GM18873 (cell line): Measurements from ENCODE around the gene AGRP.
A peak's percentile ranks its signal among the peaks of the same experiment; 100 is the strongest.
"Not testable (repeated sequence)": the region's sequence is repeated elsewhere in the genome, so short reads cannot be mapped to it uniquely, and the experiment has no call there.

ENCODE experiments used
- ATAC-seq: cut with Tn5 transposase; IDR thresholded peaks from one replicate; pipeline ENCODE4 v1.9.1; 2021; ENCODE audit warnings: mild to moderate bottlenecking, moderate library complexity, moderate number of reproducible peaks; ENCODE audit not compliant: unreplicated experiment, low FRiP score

Gene AGRP

GRCh38 chr16:67504031-67505021 lies 21.0 kb upstream of the AGRP start:
- no peak for ATAC-seq

DNA sequence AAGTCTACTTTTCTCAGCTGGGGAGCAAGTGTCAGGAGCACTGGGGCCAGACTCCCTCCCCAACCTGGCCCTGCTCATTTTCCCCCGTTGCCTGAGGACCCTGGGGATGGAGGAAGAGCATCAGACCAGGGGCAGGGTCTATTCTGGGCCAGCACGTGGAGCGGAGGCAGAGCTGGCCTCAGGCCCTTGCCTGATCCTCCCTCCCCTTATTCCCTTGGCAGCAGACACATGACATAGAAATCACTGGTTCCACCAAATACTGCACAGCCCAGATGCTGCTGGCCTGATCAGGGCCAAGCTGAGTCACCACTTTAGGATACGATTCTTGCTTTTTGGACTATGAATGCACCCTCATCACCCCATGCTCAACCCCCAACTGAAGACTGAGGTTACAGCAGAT lies 15.8 kb upstream of the AGRP start:
- ATAC-seq: no peak

- no peak for ATAC-seq
These were observed 7.2 kb upstream of the AGRP start for GRCh38 chr16:67490335-67491096.

GRCh38 chr16:67489401-67490083 lies 6.2 kb upstream of the AGRP start:
- ATAC-seq: no peak

DNA sequence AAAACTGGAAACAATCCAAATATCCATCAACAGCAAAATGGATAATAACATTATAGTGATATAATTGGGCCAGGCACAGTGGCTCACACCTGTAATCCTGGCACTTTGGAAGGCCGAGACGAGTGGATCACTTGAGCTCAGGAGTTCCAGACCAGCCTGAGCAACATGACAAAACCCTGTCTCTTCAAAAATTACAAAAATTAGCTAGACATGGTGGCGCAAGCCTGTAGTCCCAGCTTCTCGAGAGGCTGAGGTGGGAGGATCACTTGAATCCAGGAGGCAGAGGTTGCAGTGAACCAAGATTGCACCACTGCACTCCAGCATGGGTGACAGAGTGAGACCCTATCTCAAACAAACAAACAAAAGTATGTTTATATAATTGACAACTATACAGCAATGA lies 4.2 kb upstream of the AGRP start:
- not testable (repeated sequence) for ATAC-seq

DNA sequence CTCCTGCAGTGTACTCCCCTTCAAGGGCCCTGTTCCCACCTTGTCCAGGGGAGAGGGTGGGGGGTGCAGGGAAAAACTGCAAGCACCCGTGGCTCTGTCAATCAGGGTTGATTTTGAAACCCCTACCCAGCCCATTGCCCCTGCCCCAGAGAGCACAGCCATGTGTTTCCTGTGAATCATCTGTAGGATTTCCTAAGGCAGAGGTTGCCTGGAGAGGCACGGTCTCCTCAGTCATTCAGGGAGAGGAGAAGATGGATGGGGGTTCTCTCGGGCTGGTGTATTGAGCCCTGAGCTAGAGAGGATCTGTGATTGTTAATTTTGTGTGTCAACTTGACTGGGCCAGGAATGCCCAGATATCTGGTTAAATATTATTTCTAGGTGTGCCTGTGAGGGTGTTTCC lies 3.5 kb upstream of the AGRP start:
- no peak for ATAC-seq

DNA sequence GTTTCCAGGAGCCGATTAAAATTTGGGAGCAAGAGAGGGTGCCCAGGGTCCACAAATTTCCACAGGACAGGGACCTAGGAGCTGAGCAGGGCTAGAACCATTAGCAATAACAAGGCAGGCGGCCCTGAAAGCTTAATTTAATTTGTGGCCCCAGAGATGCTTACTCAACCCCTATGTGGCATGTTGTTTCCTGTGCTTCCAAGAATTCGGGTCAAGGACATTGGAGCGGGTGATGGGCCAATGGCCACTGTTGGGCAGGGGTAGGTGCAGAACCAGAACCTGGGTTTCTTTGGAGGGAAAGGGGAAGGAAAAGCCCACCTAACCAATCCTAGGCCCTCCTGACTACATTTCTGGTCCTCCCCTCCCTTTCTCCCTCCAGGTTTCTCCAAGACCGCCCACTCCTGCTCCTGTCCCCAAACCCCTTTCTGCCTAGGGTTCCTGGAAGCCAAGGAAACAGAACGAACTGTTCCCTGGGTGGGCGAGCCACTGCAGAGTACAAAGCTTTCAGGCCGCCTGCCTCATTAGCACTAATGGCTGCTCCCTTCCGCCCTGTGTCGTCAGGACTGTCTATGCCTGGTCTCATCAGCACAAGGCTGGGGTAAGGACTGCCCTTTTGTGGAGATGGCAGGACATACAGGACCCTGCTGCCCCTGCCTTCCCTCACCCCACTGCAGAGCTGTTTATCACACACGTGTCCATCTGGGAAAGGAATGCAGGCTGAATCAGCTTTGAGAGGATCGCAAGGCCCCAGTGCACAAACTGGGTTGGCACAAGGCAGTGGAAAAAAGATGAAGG lies 581 bp upstream of the AGRP start:
- ATAC-seq: no peak

DNA sequence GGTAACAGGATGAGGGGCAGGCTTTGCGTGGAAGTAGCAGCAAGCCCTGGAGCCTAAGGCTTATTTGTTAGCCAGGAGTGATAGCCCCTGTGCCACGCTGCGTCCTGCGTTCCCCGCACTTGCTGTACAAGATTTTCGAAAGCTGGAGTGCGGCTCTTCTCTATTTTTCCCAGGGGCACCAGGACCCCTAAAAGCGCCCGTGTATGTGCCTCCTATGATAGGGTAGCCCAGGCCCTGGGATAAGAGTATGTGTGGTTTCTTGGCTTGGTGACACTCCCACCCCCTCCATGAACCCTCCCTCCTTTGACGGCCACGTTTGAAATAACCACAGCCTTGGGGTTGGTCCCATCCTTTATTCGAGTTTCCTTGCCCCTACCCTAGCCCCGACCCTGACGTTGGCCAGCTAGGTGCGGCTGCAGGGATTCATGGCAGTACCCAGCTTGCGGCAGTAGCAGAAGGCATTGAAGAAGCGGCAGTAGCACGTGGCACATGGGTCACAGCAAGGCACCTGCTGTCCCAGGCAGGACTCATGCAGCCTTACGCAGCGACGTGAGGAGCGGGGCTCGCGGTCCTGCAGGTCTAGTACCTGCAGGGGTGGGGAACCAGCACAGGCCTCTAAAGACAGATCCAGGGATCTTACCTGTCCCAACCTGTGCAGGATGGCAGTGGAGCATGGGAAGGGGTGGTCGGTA lies 968 bp downstream of the AGRP start:
- ATAC-seq: no peak

DNA sequence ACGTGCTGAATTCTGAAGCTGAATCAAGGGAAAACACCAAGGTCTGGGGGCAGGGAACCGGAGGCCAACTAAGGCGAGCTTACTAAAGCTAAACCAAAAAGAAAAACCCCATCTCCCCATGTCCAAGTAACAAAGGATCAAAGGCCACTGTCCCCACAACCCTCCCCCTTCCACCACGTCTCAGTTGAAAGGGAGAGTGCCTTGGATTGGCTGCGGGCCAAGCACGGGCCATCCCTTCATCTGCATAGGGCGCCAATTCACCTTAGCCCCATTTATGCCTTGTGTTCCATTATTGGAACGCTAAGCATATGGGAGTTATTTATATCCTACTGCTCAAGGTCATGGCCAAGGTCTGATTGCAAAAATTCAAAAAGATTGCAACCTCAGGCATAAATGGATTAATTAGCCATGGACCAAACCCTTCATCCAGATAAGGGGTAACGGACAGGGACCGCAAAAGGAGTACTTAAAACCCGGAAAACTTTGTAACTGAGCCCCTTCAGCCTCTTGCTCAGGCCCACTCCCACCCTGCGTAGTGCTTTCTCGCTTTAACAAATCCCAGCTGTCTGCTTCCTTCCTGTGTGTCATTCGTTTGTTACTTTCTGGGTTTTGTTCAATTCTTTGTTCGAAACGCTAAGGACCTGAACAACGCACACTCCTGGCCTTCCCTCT lies 1.6 kb downstream of the AGRP start:
- ATAC-seq: peak; percentile 5

- ATAC-seq: peak; percentile 79
These were observed 2.4 kb downstream of the AGRP start, which contains the start of gene ATP6V0D1 for GRCh38 chr16:67480833-67481560. ATP6V0D1 (minus strand) TSS chr16:67481157; CDS start chr16:67481086, 71 bp downstream.

- no peak for ATAC-seq
These were observed 5.3 kb downstream of the AGRP start for GRCh38 chr16:67477960-67478554.

DNA sequence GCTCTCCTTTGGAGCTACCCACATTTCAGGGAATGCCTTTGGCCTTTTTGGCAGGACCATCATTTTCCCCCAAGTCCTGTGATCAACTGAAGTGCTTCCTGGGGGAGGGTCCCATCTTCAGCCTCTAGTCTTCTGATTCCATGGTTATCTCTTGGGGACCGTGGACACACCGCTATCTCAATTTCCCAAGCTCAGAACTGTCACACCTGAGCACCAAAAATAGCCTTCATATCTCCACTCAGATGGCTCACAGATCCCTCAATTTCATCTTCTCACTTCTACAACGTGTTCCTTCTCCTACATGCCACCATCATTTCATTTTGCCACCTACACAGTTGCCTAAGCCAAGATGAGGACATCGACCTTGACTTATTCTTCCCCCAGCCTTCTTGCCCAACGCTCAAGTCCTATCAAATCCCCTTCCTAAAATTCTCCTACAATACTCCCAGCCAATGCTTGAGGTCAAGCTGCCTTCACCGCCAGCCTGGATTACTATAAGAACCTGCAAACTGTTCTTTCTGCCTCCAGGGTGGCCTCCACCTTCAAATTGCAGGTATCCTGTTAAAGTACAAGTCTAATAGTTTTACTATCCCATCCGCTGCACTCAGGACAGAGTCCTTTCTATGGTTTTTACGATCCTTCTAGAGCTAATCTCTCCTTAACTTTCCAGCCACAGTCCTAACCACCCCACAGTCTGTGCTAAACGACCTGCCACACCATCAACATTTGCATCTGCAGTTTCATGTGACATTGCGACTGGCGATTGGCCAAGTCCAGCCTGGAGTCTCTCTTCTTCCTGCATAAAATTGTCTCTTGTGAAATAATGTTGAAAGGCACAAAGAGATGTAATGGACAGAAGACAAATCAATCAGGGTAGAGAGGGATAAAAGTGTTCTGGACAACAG lies 8.5 kb downstream of the AGRP start:
- ATAC-seq: no peak

- no peak for ATAC-seq
These were observed 11.5 kb downstream of the AGRP start for GRCh38 chr16:67471758-67472384.

GRCh38 chr16:67470359-67470758 lies 13.0 kb downstream of the AGRP start:
- ATAC-seq: no peak

DNA sequence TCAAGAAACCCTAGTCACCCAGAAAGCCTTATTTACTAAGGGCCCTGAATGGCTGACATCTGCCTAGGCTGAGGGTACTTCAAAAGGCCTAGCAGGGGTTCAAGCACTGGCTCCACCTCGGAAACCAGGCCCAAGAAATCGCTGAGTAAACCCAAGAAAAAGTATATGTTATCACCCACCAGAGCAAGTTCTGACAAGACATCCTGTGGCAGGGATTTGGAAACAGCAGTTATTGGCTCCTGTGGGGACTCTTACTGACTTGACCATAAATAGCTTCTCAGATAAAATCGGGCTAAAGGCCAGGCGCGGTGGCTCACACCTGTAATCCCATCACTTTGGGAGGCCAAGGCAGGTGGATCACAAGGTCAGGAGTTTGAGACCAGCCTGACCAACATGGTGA lies 14.6 kb downstream of the AGRP start:
- no peak for ATAC-seq

DNA sequence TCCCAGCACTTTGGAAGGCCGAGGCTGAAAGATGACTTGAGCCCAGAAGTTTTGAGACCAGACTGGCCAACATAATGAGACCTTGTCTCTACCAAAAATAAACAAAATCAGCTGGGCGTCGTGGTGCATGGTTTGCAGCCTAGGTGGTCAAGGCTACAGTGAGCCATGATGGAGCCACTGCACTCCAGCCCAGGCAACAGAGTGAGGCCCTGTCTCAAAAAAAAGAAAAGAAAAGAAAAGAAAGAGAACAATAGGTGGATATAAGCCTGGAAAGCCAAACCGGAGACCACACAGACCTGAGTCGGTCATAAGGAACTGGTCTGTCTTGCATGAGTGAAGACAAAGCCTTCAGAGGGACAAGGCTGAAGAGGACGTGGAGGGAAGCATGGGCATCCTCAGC lies 16.8 kb downstream of the AGRP start:
- ATAC-seq: no peak
